Bone marrow (tissue), 2 donors: ENCODE results near the gene DTD1.
A peak's percentile ranks its signal among the peaks of the same experiment; 100 is the strongest.
"Not testable (repeated sequence)": the region's sequence is repeated elsewhere in the genome, so short reads cannot be mapped to it uniquely, and the experiment has no call there.

Source experiments
- DNase-seq, 2 donors: peaks; one replicate each; lab custom pipeline; 2025; lab: John Stamatoyannopoulos, UW

The DTD1 gene

DNA sequence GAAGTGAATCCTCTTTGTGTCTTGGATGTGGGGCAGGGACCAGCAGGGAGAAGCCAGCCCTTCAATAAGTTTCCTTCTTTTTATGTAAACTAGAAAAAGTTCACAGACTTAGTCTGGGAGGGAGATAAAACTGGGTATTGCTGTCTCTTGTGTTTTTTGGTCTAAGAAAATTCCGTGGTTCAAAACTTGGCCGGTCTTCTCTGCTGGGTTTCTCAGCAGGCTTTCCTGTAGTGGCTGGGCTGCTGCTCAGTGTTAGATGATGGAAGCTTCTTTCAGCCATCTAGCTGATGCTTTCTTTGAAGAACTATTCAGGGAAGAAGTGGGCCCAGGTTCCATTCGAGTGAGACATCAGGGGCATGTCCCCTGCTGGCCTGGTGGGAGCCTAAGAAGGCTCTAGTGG lies 155.0 kb downstream of the DTD1 start:
- DNase-seq = no peak

DNA sequence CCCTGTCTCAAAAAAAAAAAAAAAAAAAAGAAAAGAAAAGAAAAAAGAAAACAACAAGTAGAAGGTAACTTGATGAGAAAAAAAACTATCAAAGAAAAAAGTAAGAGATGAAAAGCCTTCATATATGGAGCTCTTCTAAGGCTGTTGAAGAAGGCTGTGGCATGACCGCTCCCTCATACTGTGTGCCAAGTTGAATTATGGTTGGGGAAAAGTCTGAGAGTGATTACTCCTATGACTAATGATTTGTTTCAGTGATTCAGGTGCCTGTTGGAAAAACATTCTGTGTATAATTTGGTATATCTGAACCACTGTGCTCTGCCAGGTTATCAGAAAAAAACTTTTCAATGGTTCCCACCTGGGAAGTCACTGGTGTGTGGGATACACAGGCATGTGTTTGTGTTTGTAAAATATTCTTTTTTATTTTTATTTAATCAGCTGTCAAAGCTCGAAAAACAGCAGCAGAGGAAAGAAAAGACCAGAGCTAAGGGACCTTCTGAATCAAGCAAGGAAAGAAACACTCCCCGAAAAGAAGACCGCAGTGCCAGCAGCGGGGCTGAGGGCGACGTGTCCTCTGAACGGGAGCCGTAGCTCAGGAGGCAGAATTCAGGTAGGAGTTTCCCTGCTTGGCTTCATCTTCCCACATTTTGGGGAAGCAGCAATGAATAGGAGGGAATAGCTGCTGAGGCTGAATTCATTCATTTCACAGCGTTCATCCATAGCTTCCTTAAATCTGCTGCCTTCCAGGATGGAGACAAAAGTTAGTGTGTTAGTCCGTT lies 156.0 kb downstream of the DTD1 start:
- DNase-seq = no peak

GRCh38 chr20:18747090-18747489 lies 159.2 kb downstream of the DTD1 start:
- DNase-seq = no peak

- no peak for DNase-seq
These were observed 161.1 kb downstream of the DTD1 start for GRCh38 chr20:18748987-18749386.

DNA sequence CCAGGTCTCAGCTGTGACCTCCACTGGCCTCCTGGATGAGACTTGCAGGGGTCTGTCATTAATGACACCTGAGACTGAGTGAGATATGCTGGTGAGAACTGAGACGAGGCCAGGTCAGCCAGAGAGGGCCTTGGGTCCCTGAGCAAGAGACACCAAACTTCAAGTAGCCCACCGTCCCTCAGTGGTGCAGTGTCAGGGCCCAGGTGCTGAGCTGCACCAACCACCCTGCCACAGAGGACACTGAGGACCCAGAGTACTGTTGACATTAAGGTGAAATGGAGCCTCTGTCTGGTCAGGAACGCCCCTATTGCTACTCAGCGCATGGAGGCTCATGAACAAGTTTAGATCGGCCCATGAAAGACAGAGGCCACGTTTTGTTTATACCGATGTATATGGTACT lies 161.7 kb downstream of the DTD1 start:
- no peak for DNase-seq

- DNase-seq = no peak
These were observed 162.9 kb downstream of the DTD1 start for GRCh38 chr20:18750735-18751134.

- DNase-seq = no peak
These were observed 166.3 kb downstream of the DTD1 start for GRCh38 chr20:18754030-18754652.

- DNase-seq = no peak
These were observed 166.8 kb downstream of the DTD1 start for GRCh38 chr20:18754653-18755045.

GRCh38 chr20:18760852-18761251 lies 173.0 kb downstream of the DTD1 start:
- DNase-seq = not testable (repeated sequence)

DNA sequence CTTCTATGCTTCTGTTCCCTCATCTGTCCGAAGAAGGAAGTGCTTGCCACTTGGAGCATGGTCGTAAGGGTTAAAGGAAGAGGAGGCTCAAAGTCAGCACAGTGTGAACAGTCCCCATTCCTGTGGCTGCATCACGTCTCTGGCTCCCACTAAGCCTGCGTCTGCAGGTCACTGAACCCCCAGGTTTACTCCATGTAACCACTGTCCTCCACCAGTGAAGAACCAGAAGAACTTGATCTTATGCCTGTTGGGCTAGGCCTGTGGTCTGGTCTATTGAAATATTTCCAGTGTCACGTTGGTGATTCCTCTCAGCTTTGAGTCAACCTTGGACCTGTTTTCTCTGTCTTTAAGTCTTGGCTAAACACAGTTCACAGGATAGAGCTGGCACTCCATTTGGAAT lies 179.8 kb downstream of the DTD1 start:
- DNase-seq = no peak

- no peak for DNase-seq
These were observed 185.7 kb downstream of the DTD1 start for GRCh38 chr20:18773566-18773965.

- no peak for DNase-seq
These were observed 186.4 kb downstream of the DTD1 start for GRCh38 chr20:18774207-18774606.

- no peak for DNase-seq
These were observed 187.8 kb downstream of the DTD1 start for GRCh38 chr20:18775633-18776032.

GRCh38 chr20:18778690-18779392 lies 191.0 kb downstream of the DTD1 start:
- DNase-seq = no peak

GRCh38 chr20:18780385-18781130 lies 192.7 kb downstream of the DTD1 start:
- DNase-seq = no peak

DNA sequence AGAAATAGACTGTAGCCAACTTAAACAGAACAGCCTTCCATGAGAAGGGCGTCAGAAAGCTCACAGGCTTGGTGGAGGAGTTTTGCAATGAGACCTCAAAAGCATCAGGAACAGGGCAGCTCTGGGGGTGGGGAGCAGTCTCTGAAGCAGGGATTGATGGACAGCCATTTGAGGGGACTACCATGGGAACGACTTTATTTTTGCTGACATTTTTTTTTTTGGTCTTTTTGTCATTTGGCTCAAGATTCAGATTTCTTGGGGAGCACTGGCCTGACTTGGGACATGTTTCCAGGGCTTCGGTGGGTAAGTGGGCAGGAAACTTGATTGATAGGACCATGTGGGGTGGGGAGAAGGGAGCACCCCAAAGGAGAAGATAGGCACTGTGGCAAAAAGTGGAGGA lies 193.7 kb downstream of the DTD1 start:
- DNase-seq = no peak

DNA sequence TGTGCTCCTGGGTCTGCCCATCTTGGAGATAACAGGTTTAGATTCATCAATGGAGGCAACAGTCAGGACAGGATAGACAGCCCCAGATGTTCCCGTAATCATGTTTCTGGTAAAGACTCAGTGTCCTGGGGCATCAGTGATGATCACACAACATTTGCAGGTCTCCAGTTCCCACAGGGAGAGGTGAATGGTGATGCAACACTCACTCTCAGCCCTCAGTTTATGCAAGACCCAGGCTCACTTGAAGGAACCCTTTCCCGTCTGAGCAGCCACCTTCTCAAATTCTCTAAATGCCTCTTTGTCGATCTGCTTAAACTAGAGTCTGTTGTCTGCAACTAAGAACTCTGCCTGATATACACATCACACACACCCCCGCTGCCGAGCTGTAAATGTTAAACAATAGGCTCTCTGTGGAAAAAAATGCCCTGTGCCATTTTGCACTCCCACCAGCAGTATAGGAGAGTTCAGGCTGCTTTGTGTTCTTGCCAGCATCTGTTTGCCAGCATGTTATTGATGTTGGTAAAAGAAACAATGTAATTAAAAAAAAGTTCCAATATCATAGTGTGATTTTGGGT lies 195.6 kb downstream of the DTD1 start:
- no peak for DNase-seq

DNA sequence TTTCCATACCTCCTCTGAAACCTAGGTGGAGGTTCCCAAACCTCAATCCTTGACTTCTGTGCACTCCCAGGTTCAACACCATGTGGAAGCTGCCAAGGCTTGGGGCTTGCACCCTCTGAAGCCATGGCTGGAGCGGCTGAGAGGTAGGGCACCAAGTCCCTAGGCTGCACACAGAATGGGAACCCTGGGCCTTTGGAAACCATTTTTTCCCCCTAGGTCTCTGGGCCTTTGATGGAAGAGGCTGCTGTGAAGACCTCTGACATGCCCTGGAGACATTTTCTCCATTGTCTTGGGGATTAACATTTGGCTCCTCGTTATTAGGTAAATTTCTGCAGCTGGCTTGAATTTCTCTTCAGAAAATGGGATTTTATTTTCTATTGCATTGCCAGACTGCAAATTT lies 199.2 kb downstream of the DTD1 start:
- DNase-seq = not testable (repeated sequence)

GRCh38 chr20:18788021-18788420 lies 200.2 kb downstream of the DTD1 start:
- DNase-seq = no peak

DNA sequence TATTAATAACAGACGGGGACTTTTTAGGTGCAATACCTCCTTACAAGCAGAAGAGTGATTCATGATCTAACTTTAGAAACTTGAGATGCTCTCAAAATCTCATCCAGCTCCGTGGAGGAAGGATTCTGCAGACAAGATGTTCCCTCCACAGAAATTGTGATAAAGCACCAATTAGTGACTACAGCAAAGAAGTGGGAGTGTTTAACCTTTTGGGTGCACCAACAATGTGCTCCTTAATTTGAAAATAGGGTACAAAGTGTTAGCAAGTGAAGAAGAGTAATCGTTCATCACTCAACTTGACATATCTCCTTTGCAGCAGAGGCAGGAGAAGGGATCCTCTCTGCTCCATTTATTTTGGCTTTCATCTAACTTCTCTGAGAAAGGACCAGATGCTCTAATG lies 202.9 kb downstream of the DTD1 start:
- DNase-seq = no peak

DNA sequence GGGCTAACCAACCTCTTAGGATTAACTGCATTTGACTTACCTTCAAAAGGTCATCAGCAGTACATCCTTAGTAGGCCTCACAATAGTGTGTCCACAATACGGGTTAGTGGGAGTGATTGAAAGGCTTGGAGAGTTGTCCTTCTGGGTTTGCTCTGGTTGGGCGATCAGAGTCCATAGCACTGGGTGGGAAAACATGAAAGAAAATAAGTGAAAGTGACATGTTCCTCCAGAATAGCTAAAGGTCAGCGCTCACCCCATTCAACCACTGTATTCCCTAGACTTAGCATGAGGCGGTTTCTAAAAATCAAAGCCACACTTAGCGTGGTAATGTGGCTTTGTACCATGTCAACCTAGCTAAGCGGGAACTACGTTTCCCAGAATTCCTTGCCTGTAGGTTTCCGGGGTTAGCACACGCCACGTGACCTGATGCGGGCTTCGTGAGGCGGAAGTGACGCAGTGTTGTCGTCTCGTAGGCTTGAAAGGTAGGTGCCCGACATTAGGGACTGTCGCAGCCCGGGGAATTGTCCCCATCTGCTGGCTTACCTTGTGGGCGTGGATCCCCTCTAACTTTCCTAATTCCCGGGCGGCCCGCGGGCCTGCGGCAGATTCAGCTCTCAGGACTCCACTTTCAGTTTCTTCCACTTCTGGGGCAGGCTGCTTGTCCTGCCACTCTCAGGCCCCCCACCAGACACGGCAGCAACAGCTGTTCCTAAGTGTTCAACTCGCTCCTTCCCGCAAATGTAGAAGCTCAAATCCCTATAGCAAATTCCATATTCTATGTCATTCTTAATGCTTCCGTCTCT lies 206.0 kb downstream of the DTD1 start:
- DNase-seq = peak; percentile 65 to 75
